Fibroblast of lung (primary cell): ENCODE measurements around the gene NRDE2.

Source experiments
- EZH2 ChIP-seq: IDR thresholded peaks from 2 replicates; pipeline ENCODE4 v1.5.1; 2012; ENCODE audit warnings: low read length, control low read depth, mild to moderate bottlenecking; ENCODE audit errors: missing control alignments
- TF ChIP-seq, protein P1 (sequence below), 2 donors: IDR thresholded peaks in 1 of 2; conservative IDR thresholded peaks in 1 of 2; 1 replicate in 1 of 2; 2 replicates in 1 of 2; pipeline ENCODE4 v1.5.1; 2011 to 2012; ENCODE audit warnings: low read length in 2 of 2, control low read depth in 1 of 2, inconsistent platforms in 1 of 2, low read depth in 1 of 2, mild to moderate bottlenecking in 1 of 2

DNA sequence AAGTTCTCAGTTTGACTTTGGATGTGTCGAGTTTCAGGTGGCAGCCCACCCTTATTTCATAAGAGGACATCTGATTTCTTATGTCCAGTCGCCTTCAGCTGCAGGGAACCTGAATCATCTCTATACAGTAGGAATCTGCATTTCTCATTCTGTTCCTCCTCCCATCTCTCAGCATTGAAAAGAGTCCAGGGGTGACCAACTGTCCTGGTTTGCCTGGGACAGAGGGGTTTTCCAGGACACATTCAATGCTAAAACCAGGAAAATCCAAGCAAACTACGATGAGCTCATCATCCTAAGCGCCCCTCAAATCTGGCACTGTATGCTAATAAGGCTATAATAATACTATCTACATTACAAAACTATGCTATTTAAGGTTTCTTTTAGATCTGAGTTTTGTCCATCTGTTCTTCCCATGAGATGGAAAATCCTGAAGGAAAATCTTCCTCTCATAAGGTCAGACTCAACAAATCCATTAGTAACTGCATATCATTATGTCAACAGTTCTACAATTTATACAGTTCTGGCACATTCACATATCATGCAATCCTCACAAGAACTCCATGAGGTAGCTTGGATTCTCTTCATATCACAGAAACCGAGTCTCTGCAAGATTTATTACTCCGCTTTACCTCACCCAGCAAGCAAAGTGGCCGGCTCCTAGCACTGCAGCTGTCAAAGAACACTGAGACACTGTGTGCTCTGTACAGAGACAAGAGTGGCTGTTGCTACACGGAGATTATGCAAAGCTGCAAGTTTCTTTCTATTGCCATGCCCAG, 49.5 kb upstream of the NRDE2 start:
- TF ChIP-seq, protein P1, sequence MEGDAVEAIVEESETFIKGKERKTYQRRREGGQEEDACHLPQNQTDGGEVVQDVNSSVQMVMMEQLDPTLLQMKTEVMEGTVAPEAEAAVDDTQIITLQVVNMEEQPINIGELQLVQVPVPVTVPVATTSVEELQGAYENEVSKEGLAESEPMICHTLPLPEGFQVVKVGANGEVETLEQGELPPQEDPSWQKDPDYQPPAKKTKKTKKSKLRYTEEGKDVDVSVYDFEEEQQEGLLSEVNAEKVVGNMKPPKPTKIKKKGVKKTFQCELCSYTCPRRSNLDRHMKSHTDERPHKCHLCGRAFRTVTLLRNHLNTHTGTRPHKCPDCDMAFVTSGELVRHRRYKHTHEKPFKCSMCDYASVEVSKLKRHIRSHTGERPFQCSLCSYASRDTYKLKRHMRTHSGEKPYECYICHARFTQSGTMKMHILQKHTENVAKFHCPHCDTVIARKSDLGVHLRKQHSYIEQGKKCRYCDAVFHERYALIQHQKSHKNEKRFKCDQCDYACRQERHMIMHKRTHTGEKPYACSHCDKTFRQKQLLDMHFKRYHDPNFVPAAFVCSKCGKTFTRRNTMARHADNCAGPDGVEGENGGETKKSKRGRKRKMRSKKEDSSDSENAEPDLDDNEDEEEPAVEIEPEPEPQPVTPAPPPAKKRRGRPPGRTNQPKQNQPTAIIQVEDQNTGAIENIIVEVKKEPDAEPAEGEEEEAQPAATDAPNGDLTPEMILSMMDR (conservative IDR thresholded peaks at IDR 0.05 in 1 of 2, IDR thresholded peaks at IDR 0.05 in 1 of 2; ENCODE audit: low read depth in 1 of 2, low read length in 2 of 2), result no peak
- TF ChIP-seq EZH2, result no peak
